ENCODE measurements around the gene PARP15. TPM values are rescaled to one million over a fixed set of nuclear protein-coding genes. Genes with fewer than 3 reads are reported as not detected.
A peak's percentile ranks its signal among the peaks of the same experiment; 100 is the strongest.

The PARP15 gene
- total and polyA plus RNA-seq, 9 donors: 0.24 to 2.0 (median 0.46) TPM

DNA sequence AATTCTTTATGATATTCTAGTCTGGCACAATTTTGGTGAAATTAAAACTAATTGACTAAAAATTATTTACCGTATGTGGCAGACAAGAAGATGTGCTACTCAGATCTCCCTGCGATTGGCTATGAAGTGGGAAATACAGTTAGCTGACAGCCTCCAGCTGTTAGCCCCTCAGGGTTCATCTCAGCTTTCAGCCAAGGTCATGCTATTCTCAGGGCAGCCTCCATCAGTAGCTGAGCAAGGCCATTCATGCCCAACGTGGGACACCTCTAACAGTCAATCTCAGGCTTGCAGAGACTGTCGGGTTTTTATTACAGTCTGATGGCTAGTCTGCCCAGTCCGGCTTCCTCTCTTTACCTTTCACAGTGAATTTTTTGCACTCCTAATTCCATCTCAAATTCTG, 20.1 kb upstream of the PARP15 start:
- 56 to 74% (median 69%) methylated on average over 5 of the region's 5 CpGs for WGBS, 3 donors
- Histone ChIP-seq H3K4me3 (no peak overlapping the region), H3K36me3 (no peaks in the 10 kb centered on the region), H3K27me3 (no peaks in the 10 kb centered on the region), H3K27ac (no peak overlapping the region), H3K4me1 (ENCODE audit: insufficient read depth) (peaks cover 4% of the 10 kb centered on the region), H3K9me3 (no peaks in the 10 kb centered on the region)
- DNase-seq: no peak
- TF ChIP-seq POLR2A (IDR thresholded peaks at IDR 0.05): no peak
- TF ChIP-seq CTCF (IDR thresholded peaks at IDR 0.05): no peak
- no peak for TF ChIP-seq EP300 (IDR thresholded peaks at IDR 0.05)
- intact Hi-C loops (cut with DNase I): no loop called here

DNA sequence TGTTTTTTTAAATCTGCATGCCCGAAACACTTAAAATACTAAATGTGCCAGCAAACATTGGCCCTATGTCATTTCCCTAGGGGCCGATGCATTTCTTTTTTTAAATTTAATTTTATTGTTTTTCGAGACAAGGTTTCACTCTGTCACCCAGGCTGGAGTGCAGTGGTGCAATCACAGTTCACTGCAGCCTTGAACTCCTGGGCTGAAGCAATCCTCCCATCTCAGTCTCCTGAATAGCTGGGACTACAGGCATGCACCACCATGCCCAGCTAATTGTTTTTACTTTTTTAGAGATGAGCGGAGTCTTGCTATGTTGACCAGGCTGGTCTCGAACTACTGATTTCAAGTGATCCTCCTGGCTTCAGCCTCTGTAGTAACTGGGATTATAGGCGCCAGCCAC, 18.8 kb upstream of the PARP15 start:
- H3K9me3 ChIP-seq: no peaks in the 10 kb centered on the region
- H3K27me3 ChIP-seq: no peaks in the 10 kb centered on the region
- 85 to 90% (median 87%) methylated on average over 6 of the region's 6 CpGs for WGBS, 3 donors
- H3K27ac ChIP-seq: no peak overlapping the region
- H3K36me3 ChIP-seq: no peaks in the 10 kb centered on the region
- H3K4me3 ChIP-seq: no peak overlapping the region
- no peak for TF ChIP-seq POLR2A (IDR thresholded peaks at IDR 0.05)
- TF ChIP-seq CTCF (IDR thresholded peaks at IDR 0.05): no peak
- intact Hi-C loops (cut with DNase I): no loop called here
- peaks cover 6% of the 10 kb centered on the region for H3K4me1 ChIP-seq (ENCODE audit: insufficient read depth)
- DNase-seq: no peak

- no peaks in the 10 kb centered on the region for H3K36me3 ChIP-seq
- H3K4me3 ChIP-seq: no peak overlapping the region
- H3K27ac ChIP-seq: no peak overlapping the region
- no peaks in the 10 kb centered on the region for H3K27me3 ChIP-seq
- WGBS, 3 donors: 81 to 86% (median 84%) methylated on average over 3 of the region's 3 CpGs
- H3K9me3 ChIP-seq: no peaks in the 10 kb centered on the region
- TF ChIP-seq POLR2A (IDR thresholded peaks at IDR 0.05): no peak
- TF ChIP-seq CTCF (IDR thresholded peaks at IDR 0.05): no peak
- TF ChIP-seq EP300 (IDR thresholded peaks at IDR 0.05): no peak
- DNase-seq: no peak
- intact Hi-C loops (cut with DNase I): loop anchor here in 3 of 4 donors (5.0 to 10.0 kb wide), 3 partner anchors 117 to 125 kb away; partner anchors contain the start of gene PARP14 (in 2 of the 3)
- H3K4me1 ChIP-seq (ENCODE audit: insufficient read depth): peaks cover 6% of the 10 kb centered on the region
Measured at GRCh38 chr3:122559906-122560305, 17.5 kb upstream of the PARP15 start.

- TF ChIP-seq EP300 (IDR thresholded peaks at IDR 0.05): no peak
- peak in 2 of 3 donors; percentile 25 to 30 for TF ChIP-seq CTCF (IDR thresholded peaks at IDR 0.05)
- TF ChIP-seq POLR2A (IDR thresholded peaks at IDR 0.05): no peak
- no peak overlapping the region for H3K27ac ChIP-seq
- no peak overlapping the region for H3K4me3 ChIP-seq
- intact Hi-C loops (cut with DNase I): loop anchor here in 3 of 4 donors (5.0 to 10.0 kb wide), 3 partner anchors 117 to 124 kb away; partner anchors contain the start of gene PARP14 (in 2 of the 3)
- H3K27me3 ChIP-seq: no peaks in the 10 kb centered on the region
- peak in 1 of 5 donors; percentile 36 for DNase-seq
- WGBS, 3 donors: 85 to 96% (median 86%) methylated on average over 1 of the region's 1 CpG
- H3K9me3 ChIP-seq: no peaks in the 10 kb centered on the region
- peaks cover 5% of the 10 kb centered on the region for H3K4me1 ChIP-seq (ENCODE audit: insufficient read depth)
- no peaks in the 10 kb centered on the region for H3K36me3 ChIP-seq
Measured at GRCh38 chr3:122560680-122561079, 16.8 kb upstream of the PARP15 start.

Data from ovary (tissue), 9 donors.